Activated T-cell treated with anti-CD3 and anti-CD28 coated beads for 24 hours (primary cell): ENCODE results near the gene DDX59.

Experiments used
- DNase-seq: peaks from one replicate; pipeline ENCODE4 v3.0.0-alpha.2; 2020; ENCODE audit warnings: low read depth

DDX59 gene

GRCh38 chr1:200669314-200670241 lies at the start of gene DDX59:
Gene DDX59, minus strand, starts transcription at chr1:200669907. Its CDS starts 3,167 bp downstream, at chr1:200666740.
- DNase-seq = peak; percentile 89

GRCh38 chr1:200714504-200715187 lies 44.9 kb upstream of the DDX59 start:
- no peak for DNase-seq

GRCh38 chr1:200710166-200710565 lies 40.5 kb upstream of the DDX59 start:
- DNase-seq = no peak

GRCh38 chr1:200708769-200709168 lies 39.1 kb upstream of the DDX59 start:
- no peak for DNase-seq

GRCh38 chr1:200708161-200708560 lies 38.5 kb upstream of the DDX59 start:
- no peak for DNase-seq

- no peak for DNase-seq
These were observed 37.4 kb upstream of the DDX59 start for GRCh38 chr1:200707116-200707515.

- DNase-seq = no peak
These were observed 36.6 kb upstream of the DDX59 start for GRCh38 chr1:200706111-200706814.

GRCh38 chr1:200704986-200705500 lies 35.3 kb upstream of the DDX59 start:
- DNase-seq = no peak

- DNase-seq = no peak
These were observed 30.2 kb upstream of the DDX59 start for GRCh38 chr1:200699871-200700270.

- no peak for DNase-seq
These were observed 25.0 kb upstream of the DDX59 start for GRCh38 chr1:200694738-200695137.

GRCh38 chr1:200693327-200693726 lies 23.6 kb upstream of the DDX59 start:
- DNase-seq = no peak

- DNase-seq = no peak
These were observed 22.6 kb upstream of the DDX59 start for GRCh38 chr1:200692316-200692715.

GRCh38 chr1:200686620-200687019 lies 16.9 kb upstream of the DDX59 start:
- DNase-seq = no peak

GRCh38 chr1:200684015-200684414 lies 14.3 kb upstream of the DDX59 start:
- no peak for DNase-seq

- no peak for DNase-seq
These were observed 13.6 kb upstream of the DDX59 start for GRCh38 chr1:200683298-200683697.

- DNase-seq = no peak
These were observed 11.5 kb upstream of the DDX59 start for GRCh38 chr1:200681231-200681630.

- DNase-seq = no peak
These were observed 7.1 kb upstream of the DDX59 start for GRCh38 chr1:200676829-200677228.

- no peak for DNase-seq
These were observed 5.8 kb upstream of the DDX59 start for GRCh38 chr1:200675588-200675852.

GRCh38 chr1:200674838-200675587 lies 5.3 kb upstream of the DDX59 start:
- DNase-seq = no peak

GRCh38 chr1:200673952-200674823 lies 4.5 kb upstream of the DDX59 start:
- no peak for DNase-seq

GRCh38 chr1:200671235-200671786 lies 1.6 kb upstream of the DDX59 start:
- no peak for DNase-seq
